GM12878 (cell line): ENCODE results near the gene PDLIM5. TPM values are rescaled to one million over a fixed set of nuclear protein-coding genes. Genes with fewer than 3 reads are reported as not detected.

Experiments
- ATAC-seq: fragments of 200-7000 bp; cut with Tn5 transposase; 3 replicates; pipeline ENCODE4 v1.9.1; 2020; ENCODE audit warnings: mild to moderate bottlenecking, moderate library complexity
- BruUV-seq: library from RNA; stranded (reverse); fragments of 400-500 nt; replicated peaks from 2 replicates; lab custom pipeline; 2021; lab: Mats Ljungman, UMichigan
- CTCF ChIA-PET: fragments of 300-600 bp; sonication (Branson Sonifier 250); formaldehyde crosslinking; extraction: SDS; loops from one replicate; lab custom pipeline; 2021; ENCODE audit warnings: inconsistent platforms; lab: Yijun Ruan, JAX
- POLR2A ChIA-PET: fragments of 350-600 bp; formaldehyde crosslinking; extraction: SDS; loops from one replicate; lab custom pipeline; 2021; ENCODE audit warnings: inconsistent platforms; lab: Charles Lee
- RAD21 ChIA-PET: fragments of 300-600 bp; sonication (Branson Sonifier 250); formaldehyde crosslinking; loops from one replicate; lab custom pipeline; 2023; ENCODE audit warnings: antibody characterized with exemption; ENCODE audit not compliant: unreplicated experiment; lab: Charles Lee
- SMC1A ChIA-PET: fragments of 300-600 bp; sonication (Branson Sonifier 250); formaldehyde crosslinking; loops from one replicate; lab custom pipeline; 2023; ENCODE audit not compliant: unreplicated experiment, uncharacterized antibody; lab: Charles Lee
- DNase-seq: peaks from one replicate; pipeline ENCODE4 v3.0.0-alpha.2; 2011; ENCODE audit warnings: low read depth, low spot score
- FAIRE-seq: peaks from 3 replicates; lab custom pipeline; 2011; peaks lifted over from hg19 to GRCh38; lab: Jason Lieb, UNC
- H2AFZ ChIP-seq: 2 replicates; pipeline ENCODE4 v1.6.0; 2011; ENCODE audit warnings: low read depth, low read length, control low read depth; ENCODE audit not compliant: control insufficient read depth
- H3K27ac ChIP-seq: 2 replicates; pipeline ENCODE4 v1.5.1; 2011; ENCODE audit warnings: control low read depth; ENCODE audit not compliant: control insufficient read depth, insufficient read depth
- H3K27me3 ChIP-seq, 2 experiments: replicated peaks in 1 of 2; 2 replicates each; pipeline versions ENCODE4 v1.6.0 to v1.6.1; 2011; ENCODE audit warnings: low read length in 1 of 2; ENCODE audit not compliant: control insufficient read depth in 2 of 2, insufficient read depth in 2 of 2
- H3K36me3 ChIP-seq, 2 experiments: 2 replicates each; pipeline ENCODE4 v1.5.1; 2011; ENCODE audit warnings: low read length in 1 of 2; ENCODE audit not compliant: control insufficient read depth in 2 of 2, insufficient read depth in 2 of 2
- H3K4me1 ChIP-seq: 2 replicates; pipeline ENCODE4 v1.6.1; 2011; ENCODE audit warnings: mild to moderate bottlenecking, low read length, moderate library complexity, mixed read lengths; ENCODE audit not compliant: control insufficient read depth, insufficient read depth
- H3K4me2 ChIP-seq: 2 replicates; pipeline ENCODE4 v1.6.0; 2011; ENCODE audit warnings: control low read depth; ENCODE audit not compliant: control insufficient read depth, insufficient read depth
- H3K4me3 ChIP-seq: fragments of 200-600 bp; sonication (generic); 2 replicates; pipeline ENCODE4 v1.5.1; 2016
- H3K79me2 ChIP-seq: 2 replicates; pipeline ENCODE4 v1.6.0; 2011; ENCODE audit warnings: low read length; ENCODE audit not compliant: control insufficient read depth, insufficient read depth
- H3K9ac ChIP-seq: 2 replicates; pipeline ENCODE4 v1.8.0; 2011; ENCODE audit warnings: low read length, control low read depth, mixed read lengths; ENCODE audit not compliant: control insufficient read depth, insufficient read depth
- H3K9me3 ChIP-seq: replicated peaks from 3 replicates; pipeline ENCODE4 v1.5.1; 2011; ENCODE audit warnings: mild to moderate bottlenecking, low read length; ENCODE audit not compliant: control insufficient read depth, insufficient read depth
- H4K20me1 ChIP-seq: 2 replicates; pipeline ENCODE4 v1.6.0; 2011; ENCODE audit not compliant: control insufficient read depth, insufficient read depth
- CHD2 ChIP-seq: IDR thresholded peaks from 2 replicates; pipeline ENCODE4 v1.6.1; 2011; ENCODE audit warnings: low read depth, low read length, improper control_type of control experiment, borderline replicate concordance
- EED ChIP-seq: sonication (generic); IDR thresholded peaks from 2 replicates; pipeline ENCODE4 v1.6.1; 2016; ENCODE audit warnings: antibody characterized with exemption, low read depth
- EGR1 ChIP-seq, 2 experiments: IDR thresholded peaks; 1 replicate in 1 of 2; 2 replicates in 1 of 2; pipeline ENCODE4 v1.6.1; 2011 to 2012; ENCODE audit warnings: low read depth in 2 of 2, low read length in 2 of 2, borderline replicate concordance in 1 of 2, mild to moderate bottlenecking in 1 of 2, moderate library complexity in 1 of 2
- HCFC1 ChIP-seq: fragments of 150-350 bp; IDR thresholded peaks from 2 replicates; pipeline ENCODE4 v1.6.1; 2014; ENCODE audit warnings: low read length
- MYC ChIP-seq: IDR thresholded peaks from 2 replicates; pipeline ENCODE4 v1.6.1; 2011; ENCODE audit warnings: mild to moderate bottlenecking, low read length, moderate library complexity, inconsistent platforms; ENCODE audit not compliant: insufficient read depth, insufficient replicate concordance, insufficient read length, severe bottlenecking
- PKNOX1 ChIP-seq: fragments of 450-650 bp; IDR thresholded peaks from 2 replicates; pipeline ENCODE4 v1.6.1; 2016; ENCODE audit warnings: mild to moderate bottlenecking
- POU2F2 ChIP-seq: IDR thresholded peaks from 3 replicates; pipeline ENCODE4 v1.6.1; 2011; ENCODE audit warnings: low read depth, mild to moderate bottlenecking, low read length, borderline replicate concordance
- SREBF1 ChIP-seq: IDR thresholded peaks from 2 replicates; pipeline ENCODE4 v1.6.1; 2012; ENCODE audit warnings: mild to moderate bottlenecking, low read length
- SUZ12 ChIP-seq: fragments of 200-600 bp; sonication (generic); IDR thresholded peaks from one replicate; pipeline ENCODE4 v1.6.1; 2018; ENCODE audit warnings: antibody characterized with exemption, mild to moderate bottlenecking; ENCODE audit not compliant: unreplicated experiment
- ZBED1 ChIP-seq: IDR thresholded peaks from 2 replicates; pipeline ENCODE4 v1.6.1; 2016; ENCODE audit warnings: borderline replicate concordance
- ZBTB11 ChIP-seq: fragments of 450-650 bp; formaldehyde crosslinking; IDR thresholded peaks from 2 replicates; pipeline ENCODE4 v1.5.0; 2022; ENCODE audit warnings: mild to moderate bottlenecking, missing genetic modification characterization
- ZBTB4 ChIP-seq: fragments of 450-650 bp; formaldehyde crosslinking; IDR thresholded peaks from 2 replicates; pipeline ENCODE4 v1.4.0; 2022; ENCODE audit warnings: mild to moderate bottlenecking, moderate library complexity
- ZNF24 ChIP-seq: fragments of 450-650 bp; IDR thresholded peaks from 2 replicates; pipeline ENCODE4 v1.6.1; 2017; ENCODE audit warnings: antibody characterized with exemption, mild to moderate bottlenecking
- WGBS: methylation state at CpG from one replicate; pipeline ENCODE4 v1.1.6; 2016; ENCODE audit warnings: low lambda C conversion rate; ENCODE audit not compliant: insufficient replicate concordance, insufficient coverage; ENCODE audit errors: missing lambda C conversion rate; 5-methylcytosine and 5-hydroxymethylcytosine counted together
- in situ Hi-C: fragments of 300-500 bp; cut with MboI; formaldehyde crosslinking; loops from 9 replicates; pipeline ENCODE4 v1.14.3; 2018; ENCODE audit warnings: mixed read lengths
- intact Hi-C: fragments of 100-400 bp; cut with micrococcal nuclease; formaldehyde crosslinking; loops from one replicate; pipeline ENCODE4 v1.14.2; 2022; ENCODE audit not compliant: unreplicated experiment
- polyA plus RNA-seq, 11 experiments: library from polyadenylated mRNA; depleted of rRNA in 4 of 11; unstranded in 6 of 11; stranded (reverse) in 5 of 11; fragments of >200 nt; fragmentation: Nextera tagmentation in 4 of 11; fragmentation: Illumina TruSeq in 1 of 11; extraction: Ambion mirVana in 4 of 11; extraction: Trizol in 1 of 11; gene quantifications; 1 replicate in 1 of 11; 2 replicates in 10 of 11; pipeline versions ENCODE4 v1.2.1 to v1.2.3, GENCODE V29; 2011 to 2016; ENCODE audit warnings: inconsistent platforms in 2 of 11, missing spikeins in 2 of 11, low read depth in 1 of 11
- total RNA-seq, 4 experiments: library from RNA; depleted of rRNA in 3 of 4; stranded (reverse); fragments of >200 nt in 3 of 4; fragmentation: Illumina TruSeq in 1 of 4; extraction: Trizol in 1 of 4; gene quantifications; 2 replicates each; pipeline versions ENCODE4 v1.2.1 to v1.2.3, GENCODE V29; 2013 to 2021

The PDLIM5 gene
- total and polyA plus RNA-seq, 10 of the 15 experiments (the other 5 are each of a cell fraction or from before 2014, with no cell fraction given) = 10.0 to 52.9 (median 20.7) TPM

GRCh38 chr4:94574050-94574449 lies 122.3 kb downstream of the PDLIM5 start (continued):
- TF ChIP-seq ZBTB4 (CRISPR knock-in tag) = no peak
- TF ChIP-seq ZBED1 = no peak
- TF ChIP-seq EED = no peak
- no peak for TF ChIP-seq SREBF1
- TF ChIP-seq POU2F2 = no peak
- no peak for TF ChIP-seq HCFC1

GRCh38 chr4:94574616-94575015 lies 122.9 kb downstream of the PDLIM5 start:
- FAIRE-seq (no peak), DNase-seq (no peak), ATAC-seq (no peak)
- ChIA-PET POLR2A (no interaction called here), SMC1A (interaction anchor here (0.6 to 0.9 kb wide), 2 partner anchors 28 to 216 kb away, joined by 3 read pairs; no protein-coding TSS in a partner anchor), CTCF (interaction anchor here (1.1 to 1.8 kb wide), 2 partner anchors 12 to 168 kb away, joined by 7 read pairs; no protein-coding TSS in a partner anchor), RAD21 (no interaction called here)
- in situ Hi-C loops (no loop called here), intact Hi-C loops (loop anchor here (5.0 kb wide), 1 partner anchor 122 kb away; the partner anchor contains the start of gene PDLIM5)
- Histone ChIP-seq H3K4me2 (no peak overlapping the region), H3K4me1 (no peaks in the 10 kb centered on the region), H3K36me3 (peaks cover 2 to 3% of the 10 kb centered on the region in 2 experiments; a peak in 2 of 4 replicates), H4K20me1 (no peaks in the 10 kb centered on the region), H3K27ac (no peak overlapping the region), H3K9ac (no peak overlapping the region), H2AFZ (no peak overlapping the region), H3K27me3 (no peaks in the 10 kb centered on the region), H3K79me2 (no peaks in the 10 kb centered on the region), H3K4me3 (no peak overlapping the region), H3K9me3 (no peaks in the 10 kb centered on the region)
- WGBS = 96% methylated on average over 3 of the region's 3 CpGs
- BruUV-seq = no TSS peak
- no peak for TF ChIP-seq MYC
- no peak for TF ChIP-seq PKNOX1
- TF ChIP-seq CHD2 = no peak
- TF ChIP-seq ZBTB11 (CRISPR knock-in tag) = no peak
- no peak for TF ChIP-seq SUZ12
- TF ChIP-seq ZNF24 = no peak
- no peak for TF ChIP-seq EGR1 (IDR thresholded peaks at IDR 0.05; ENCODE audit: borderline replicate concordance in 1 of 2, low read depth in 2 of 2, low read length in 2 of 2)
